Hindlimb muscle (tissue), 1 donor: Measurements from ENCODE around the gene FUBP1. TPM values are rescaled to one million over a fixed set of nuclear protein-coding genes. Genes with fewer than 3 reads are reported as not detected.
"Not testable (repeated sequence)": the region's sequence is repeated elsewhere in the genome, so short reads cannot be mapped to it uniquely, and the experiment has no call there.

Source experiments
- DNase-seq: peaks from one replicate; pipeline ENCODE4 v3.0.0-alpha.2; 2013
- polyA plus RNA-seq: library from polyadenylated mRNA; unstranded; fragments of 120-200 nt; gene quantifications from one replicate; pipeline ENCODE4 v1.2.1, GENCODE V29; 2013; ENCODE audit not compliant: insufficient read length

Gene FUBP1, protein sequence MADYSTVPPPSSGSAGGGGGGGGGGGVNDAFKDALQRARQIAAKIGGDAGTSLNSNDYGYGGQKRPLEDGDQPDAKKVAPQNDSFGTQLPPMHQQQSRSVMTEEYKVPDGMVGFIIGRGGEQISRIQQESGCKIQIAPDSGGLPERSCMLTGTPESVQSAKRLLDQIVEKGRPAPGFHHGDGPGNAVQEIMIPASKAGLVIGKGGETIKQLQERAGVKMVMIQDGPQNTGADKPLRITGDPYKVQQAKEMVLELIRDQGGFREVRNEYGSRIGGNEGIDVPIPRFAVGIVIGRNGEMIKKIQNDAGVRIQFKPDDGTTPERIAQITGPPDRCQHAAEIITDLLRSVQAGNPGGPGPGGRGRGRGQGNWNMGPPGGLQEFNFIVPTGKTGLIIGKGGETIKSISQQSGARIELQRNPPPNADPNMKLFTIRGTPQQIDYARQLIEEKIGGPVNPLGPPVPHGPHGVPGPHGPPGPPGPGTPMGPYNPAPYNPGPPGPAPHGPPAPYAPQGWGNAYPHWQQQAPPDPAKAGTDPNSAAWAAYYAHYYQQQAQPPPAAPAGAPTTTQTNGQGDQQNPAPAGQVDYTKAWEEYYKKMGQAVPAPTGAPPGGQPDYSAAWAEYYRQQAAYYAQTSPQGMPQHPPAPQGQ
- polyA plus RNA-seq: 166 TPM

DNA sequence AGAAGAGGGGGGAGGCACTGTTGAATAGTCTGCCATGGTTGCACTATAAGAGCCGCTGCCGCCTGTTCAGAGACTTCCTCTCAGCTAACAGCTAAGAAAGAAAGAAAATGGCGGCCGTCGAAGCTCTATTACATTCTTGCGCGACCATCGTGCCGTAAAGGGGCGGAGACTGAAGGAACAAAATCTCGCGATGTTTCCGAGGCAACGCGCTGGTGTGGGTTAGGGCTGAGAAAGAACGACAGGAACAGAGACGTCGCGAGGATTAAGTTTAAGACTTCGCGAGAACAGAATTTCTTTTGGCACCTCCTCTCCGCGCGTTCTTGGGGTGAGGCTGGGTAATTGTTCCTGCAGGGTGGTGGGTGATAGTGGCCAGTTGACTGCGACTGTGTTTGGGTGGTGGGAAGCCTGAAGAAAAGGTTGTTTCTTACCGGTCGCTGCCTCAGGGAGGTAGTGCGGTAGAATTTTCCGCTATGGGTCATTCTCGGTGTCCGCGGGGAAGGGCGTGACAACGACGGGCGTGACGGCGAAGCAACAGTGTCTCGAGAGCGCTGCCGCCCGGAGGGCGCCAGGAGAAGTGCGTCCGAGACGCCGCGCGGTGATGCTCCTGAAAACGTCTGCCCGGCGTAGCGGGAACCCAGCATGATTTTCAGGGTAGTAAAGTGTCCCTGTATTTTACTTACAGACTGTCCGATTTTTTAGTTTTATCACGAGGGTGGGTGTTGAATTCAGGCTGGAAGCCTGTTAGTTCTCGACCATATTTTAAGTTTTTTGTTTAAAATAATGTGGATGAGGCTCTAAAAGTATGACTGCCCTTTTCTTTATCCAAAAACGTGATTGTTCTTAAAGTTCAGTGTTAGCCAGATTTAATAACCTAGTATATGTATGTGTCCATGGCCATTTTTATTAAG lies at the start of gene FUBP1:
TSS of gene FUBP1 (minus strand) at position 104 of the 908 bp plus-strand sequence. CDS start at position 36, 68 bp downstream.
- DNase-seq: peak; percentile 99

DNA sequence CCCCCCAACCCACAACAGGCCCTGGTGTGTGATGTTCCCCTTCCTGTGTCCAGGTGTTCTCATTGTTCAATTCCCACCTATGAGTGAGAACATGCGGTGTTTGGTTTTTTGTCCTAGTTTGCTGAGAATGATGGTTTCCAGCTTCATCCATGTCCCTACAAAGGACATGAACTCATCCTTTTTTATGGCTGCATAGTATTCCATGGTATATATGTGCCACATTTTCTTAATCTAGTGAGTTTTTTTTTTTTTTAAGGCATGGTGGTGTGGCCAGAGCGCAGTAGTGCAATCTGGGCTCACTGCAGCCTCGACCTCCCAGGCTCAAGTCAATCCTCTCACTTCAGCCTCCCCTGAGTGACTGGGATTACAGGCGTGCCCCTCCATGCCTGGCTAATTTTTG lies 42.3 kb upstream of the FUBP1 start:
- DNase-seq: not testable (repeated sequence)

DNA sequence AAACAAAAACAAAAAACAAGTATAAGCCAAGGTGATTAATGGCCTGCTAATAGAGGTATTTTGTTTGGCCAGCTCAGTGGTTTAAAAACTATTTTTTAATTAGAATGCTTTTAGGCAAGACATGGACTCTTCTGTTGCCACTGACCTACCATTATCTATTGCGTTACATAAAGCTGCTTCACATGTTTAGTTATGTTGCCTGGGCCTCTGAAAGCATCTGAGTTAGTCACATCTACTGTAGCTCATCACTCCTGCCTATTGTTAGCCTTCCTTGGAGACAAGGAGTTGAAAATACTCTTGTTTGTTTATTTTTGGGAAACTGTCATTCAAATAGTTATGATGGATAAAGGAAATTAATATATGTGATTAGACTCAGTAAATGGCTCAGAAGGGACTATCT lies 40.2 kb upstream of the FUBP1 start:
- no peak for DNase-seq

DNA sequence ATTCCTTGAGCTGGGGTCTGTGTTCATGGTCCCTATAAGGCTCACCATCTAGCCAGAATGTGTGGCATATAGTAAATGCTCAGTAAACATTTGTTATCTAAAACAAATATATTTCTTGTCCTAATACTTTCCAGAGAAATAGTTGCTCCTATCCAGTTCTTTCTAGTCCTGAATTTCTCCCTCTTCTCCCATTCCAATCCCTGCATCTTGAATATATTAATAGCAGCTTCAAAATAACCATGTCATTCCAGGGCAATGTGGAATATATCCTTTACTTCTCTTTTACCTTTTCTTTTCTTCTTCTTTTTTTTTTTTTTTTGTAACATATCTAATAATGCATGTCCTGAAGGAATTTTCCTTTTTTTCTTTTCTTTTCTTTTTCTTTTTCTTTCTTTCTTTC lies 36.3 kb upstream of the FUBP1 start:
- DNase-seq: no peak

DNA sequence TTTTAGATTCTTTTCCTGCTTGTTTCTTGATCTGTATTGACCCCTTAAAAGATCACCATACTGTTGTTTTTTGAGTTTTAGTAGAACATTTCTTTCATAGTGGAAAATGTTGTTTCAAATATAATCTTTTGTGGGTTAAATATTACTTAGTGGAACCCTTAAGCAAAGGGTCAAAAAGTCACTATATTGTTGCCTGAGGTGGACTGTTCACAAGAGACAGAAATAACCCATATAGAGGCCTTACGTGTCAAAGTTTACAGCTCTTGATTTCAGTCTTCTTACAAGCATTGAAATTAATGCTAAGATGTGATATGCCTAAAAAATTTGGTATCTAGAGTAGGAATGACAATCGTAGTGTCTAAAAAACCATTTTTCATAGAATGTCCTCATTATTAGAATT lies 32.2 kb upstream of the FUBP1 start:
- DNase-seq: no peak

DNA sequence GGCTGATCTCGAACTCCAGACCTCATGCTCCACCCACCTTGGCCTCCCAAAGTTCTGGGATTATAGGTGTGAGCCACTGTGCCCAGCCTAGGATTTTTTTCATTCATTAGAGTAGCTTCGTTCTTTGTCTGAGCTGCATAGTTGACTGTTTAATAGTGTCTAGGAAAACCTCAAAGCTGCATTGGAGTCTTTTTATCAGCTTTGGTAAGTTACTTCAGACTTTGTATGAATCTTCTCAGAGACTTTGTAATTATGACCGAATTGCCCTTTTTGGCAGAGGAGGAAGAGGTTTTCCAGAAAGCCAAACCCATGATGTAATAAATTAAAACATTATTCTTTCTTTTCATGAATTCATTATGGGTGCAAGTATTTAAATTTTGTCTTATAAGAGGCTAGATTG lies 31.0 kb upstream of the FUBP1 start:
- no peak for DNase-seq

DNA sequence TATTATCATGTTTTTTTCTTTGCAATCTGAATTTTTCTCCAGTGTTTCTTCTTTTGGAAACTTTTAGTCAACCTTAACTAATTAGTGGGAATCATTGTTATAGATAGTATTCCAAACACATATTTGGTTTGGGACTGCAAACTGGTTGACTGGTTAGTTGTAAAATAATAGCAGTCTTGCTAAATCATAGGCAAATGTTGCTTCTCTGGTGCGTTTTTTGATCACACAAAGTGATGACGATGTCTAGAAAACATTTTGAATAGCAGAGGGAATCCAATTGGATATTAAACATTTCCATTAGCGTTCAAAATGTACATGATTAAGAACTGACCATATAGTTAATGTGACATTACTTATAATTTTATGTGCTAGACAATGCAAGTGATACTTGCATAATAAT lies 30.4 kb upstream of the FUBP1 start:
- no peak for DNase-seq

DNA sequence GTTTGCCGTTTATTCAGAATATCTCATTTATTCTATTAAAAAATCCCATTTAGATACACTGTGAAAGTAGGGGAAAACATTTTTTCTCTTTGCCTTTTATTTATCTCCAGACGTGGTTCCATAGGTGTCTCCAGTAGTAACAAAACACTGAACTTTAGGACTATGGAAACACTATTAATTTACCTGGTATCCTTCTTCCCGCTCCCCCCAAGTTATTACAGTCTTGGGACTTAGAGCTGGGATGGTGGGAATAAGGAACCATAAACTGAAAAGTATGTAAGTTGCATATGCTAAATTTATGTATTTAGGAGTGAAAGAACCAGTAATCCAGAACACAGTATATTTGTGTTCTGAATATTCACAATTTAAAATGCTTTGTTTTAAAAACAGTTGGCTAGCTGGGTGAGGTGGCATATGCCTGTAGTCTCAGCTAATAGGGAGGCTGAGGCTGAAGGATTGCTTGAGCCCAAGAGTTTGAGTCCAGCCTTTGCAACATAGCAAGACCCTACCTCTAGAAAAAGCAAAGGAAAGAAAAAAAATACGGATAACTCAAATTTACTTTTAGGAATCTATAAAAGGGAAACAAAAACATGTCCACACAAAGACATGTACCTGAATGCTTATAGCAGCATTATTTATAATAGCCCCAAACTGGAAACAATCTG lies 28.9 kb upstream of the FUBP1 start:
- DNase-seq: no peak

DNA sequence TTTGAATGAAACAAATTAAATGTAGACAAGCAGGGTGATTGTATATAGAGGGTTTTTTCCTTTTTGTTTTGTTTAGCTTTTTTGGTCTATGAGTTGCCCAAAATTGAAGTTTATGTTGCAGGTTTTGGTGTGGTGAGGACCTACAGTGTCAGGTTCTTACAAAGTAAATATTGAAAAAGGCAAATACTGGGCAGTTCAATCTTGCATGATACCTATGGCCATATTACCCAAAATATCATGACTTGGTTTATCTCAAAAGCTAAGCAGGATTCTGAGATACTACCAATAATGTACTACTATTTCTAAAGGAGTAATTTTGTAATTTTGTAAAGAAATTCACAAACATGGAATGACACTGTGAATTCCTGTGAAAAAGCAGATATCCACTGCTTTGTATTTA lies 27.6 kb upstream of the FUBP1 start:
- DNase-seq: no peak

DNA sequence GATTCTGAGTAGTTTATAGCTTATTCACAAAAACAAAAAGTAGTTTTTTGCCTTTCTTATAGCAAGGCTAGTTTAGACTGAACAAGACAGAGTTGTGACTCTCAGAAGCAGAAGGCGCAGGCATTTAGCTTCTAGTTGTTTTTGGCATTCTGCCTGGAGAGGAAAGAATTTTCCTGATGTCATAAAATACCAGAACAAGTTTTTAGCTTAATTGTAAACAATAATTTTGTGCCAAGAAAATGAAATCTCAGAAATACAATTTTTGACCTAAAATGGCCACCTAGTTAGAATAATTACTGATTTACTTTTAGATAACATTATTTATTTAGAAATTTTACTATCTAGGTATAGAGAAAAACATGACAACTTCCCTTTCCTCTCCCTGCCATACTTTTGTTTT lies 26.9 kb upstream of the FUBP1 start:
- DNase-seq: peak; percentile 85

DNA sequence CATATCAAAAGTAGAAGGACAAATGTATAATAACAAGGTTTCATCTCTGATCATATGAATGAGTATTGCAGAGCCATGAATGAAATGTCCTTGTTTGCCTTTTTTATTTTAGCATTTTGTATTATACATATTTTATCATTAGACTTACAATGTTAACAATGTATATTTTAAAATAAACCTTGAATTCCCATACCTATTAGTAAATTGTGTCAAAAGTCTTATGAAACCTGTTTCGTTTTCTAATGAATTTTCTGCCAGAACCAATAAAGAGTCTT lies 26.5 kb upstream of the FUBP1 start:
- no peak for DNase-seq

DNA sequence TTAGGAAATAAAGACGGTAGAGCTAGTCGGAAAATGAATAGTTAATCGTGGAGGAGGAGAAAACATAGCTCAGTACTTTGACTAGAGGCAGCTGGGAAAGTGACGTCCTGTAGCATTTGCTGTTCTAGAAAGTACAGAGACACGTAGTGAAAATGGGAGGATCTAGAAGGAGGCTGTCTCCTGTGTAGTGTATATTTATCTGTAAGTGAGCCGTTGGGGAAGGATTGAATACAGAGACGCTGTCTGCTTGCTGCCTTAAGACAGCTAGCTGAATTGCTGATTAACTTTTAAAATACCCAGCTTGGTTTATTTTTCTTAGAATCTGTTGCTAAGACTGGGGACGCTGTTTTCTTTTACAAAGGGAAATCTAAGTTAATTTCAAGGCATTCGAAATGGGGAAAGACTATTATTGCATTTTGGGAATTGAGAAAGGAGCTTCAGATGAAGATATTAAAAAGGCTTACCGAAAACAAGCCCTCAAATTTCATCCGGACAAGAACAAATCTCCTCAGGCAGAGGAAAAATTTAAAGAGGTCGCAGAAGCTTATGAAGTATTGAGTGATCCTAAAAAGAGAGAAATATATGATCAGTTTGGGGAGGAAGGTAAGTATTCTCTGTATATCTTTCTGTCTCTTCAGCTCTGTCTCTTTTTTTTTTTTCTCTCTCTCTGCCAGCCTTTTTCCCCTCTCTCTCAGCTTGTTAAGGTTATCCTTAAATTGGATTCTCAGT lies 26.0 kb upstream of the FUBP1 start, which contains the start of gene DNAJB4:
TSS of gene DNAJB4 (plus strand) at position 221 of the 729 bp plus-strand sequence. CDS start at position 393, 172 bp downstream.
- DNase-seq: peak; percentile 95

DNA sequence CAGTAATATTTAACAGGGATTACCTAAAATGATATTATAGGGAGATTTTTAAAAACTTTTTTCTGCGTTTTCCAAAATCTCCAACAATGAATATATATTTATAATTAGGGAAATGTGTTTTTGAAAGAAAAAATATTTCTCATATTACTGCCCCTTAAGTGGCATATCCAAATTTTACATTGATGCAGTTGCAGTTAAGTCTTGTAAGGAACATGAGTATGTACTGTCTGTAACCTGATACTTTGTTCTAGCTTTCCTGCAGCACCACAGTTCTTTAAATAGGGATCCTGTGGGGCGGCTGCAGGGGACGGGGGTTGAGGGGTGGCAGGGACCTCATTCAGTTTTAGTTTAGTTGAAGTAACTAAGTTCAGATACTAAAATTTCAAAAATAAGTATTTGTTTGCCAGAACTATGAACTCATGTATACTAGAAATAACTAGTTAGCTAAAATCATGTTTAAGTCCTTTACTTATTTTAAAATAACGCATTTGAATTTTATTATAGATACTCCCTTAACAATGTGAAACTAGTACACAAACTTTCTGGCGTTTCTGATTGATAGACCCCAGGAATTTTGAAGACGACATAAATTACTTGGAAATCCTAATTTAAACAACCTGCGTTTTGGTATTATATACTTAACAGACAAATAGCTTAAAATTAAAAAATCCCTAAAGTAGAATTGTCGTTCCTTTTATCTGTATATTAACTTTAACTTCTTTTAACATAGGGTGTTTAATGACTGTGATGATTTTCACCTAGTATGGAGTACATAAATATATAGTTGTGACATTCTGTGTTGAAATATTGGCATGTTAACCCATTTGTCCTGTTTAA lies 25.2 kb upstream of the FUBP1 start:
- DNase-seq: peak; percentile 59

DNA sequence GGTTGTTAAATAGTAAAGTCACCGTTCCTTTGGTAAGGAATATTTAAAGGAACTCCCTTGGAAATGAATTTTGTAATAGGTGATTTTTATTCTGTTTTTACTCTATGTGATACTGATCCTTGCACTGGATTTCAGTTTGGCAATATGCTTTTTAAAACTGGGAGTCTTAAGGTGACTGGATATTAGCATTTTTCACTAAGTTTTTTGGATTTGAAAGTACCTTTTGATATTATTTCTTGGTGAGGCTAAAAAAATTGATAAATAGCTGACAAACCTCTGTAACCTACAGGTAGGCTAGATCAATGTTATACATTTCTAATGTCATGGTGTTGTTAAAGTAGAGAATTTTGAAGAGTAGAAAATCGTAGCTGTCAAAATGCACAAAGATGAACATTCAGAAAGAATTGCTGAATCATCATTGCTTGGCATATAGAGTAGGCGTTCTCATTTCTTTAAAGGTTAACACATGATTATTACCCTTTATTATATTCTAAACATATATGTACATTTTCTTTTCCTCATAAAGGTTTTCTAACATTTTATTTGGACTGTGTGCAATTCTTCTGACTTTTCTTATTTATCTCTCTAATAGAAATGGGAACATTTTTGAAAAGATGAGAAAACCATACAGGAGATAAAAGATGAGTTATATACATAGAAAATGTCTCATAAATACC lies 24.3 kb upstream of the FUBP1 start:
- no peak for DNase-seq

DNA sequence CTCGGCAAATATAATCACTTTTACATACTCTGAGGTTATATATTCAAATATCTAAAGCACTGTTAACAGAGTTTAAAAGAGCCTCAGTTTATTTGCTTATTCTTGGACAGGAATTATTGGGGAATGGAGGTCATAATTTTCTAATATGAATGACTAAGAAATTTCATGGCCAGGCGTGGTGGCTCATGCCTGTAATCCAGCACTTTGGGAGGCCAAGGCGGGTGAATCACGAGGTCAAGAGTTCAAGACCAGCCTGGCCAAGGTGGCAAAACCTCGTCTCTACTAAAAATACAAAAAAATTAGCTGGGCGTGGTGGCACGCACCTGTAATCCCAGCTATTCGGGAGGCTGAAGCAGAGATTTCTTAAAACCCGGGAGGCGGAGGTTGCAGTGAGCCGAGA lies 21.7 kb upstream of the FUBP1 start:
- DNase-seq: not testable (repeated sequence)

DNA sequence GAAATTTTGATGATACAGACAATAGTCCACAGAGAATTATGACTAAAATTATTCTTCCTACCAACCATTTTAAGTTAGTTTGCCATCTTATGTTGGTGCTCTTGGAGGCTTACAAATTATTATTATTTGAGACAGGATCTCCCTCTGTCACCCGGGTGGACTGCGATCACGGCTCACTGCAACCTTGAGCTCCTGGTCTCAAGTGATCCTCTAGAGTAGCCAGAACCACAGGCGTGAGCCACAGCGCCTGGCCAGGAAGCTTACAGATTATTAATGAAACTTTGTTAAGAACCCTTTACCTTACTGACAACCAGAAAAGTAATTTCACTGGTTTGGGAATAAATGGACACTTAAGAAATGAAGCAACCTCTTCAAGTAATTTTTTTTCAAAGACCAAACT lies 17.9 kb upstream of the FUBP1 start:
- no peak for DNase-seq

DNA sequence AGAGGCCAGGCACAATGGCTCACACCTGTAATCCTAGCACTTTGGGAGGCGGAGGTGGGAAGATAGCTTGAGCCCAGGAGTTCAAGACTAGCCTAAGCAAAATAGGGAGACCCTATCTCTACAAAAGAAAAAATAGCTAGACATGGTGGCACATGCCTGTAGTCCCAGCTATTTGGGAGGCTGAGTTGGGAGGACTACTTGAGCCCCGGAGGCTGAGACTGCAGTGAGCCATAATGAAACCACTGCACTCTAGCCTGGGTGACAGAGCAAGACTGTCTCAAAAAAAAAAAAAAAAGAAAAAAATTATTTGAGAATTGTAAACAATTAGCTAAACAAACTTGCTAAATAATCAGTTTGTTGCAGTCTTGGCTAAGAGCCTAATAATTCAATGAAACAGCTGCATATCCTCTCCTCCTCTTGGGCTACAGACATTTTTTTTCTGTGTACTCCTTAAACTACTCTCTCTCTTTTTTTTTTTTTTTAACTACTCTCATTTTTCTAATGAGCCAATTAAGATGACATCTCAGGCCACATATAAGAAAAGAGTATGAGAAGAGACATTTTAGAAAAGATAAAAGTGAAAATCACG lies 15.3 kb upstream of the FUBP1 start:
- DNase-seq: no peak

DNA sequence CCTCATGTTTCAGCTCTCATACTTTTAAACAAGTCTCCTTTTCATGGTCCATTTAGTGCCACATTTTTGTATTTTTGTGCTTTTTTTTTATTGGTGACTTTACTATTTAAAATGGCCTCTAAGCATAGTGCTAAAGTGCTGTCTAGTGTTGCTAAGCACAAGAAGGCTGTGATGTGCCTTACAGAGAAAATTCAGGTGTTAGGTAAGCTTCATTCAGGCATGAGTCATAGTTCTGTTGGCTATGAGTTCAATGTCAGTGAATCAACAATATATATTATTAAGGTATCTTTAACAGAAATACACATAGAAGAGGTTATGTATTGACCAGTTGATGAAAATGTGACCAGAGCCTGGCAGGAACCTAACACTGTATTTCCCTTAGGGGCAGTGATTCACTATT lies 12.8 kb upstream of the FUBP1 start:
- DNase-seq: no peak

DNA sequence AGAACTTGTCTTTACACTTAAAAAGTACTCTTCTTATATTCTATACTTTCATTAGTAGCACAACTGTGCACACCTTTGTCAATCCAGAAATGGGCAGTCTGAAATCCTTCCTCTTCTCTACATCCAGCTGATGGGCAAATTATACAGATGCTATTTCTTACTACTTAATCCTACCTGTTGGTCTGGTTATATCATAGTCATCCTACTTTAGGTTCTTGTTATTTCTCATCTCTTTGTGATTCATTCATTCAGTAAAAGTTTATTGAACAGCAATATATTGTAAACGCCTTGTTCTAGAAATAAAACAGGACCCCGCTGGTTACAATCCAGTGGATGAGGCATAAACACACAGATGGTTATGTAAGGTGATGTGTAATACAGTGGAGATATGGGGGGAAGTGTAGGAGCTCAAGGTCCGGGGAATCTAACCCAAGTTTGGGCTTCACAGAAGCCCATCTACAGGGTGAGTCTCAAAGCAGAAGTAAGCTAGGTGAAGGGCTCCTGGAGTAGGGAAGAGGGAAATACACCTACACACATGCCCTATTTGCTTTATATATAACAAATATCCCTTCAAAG lies 11.8 kb upstream of the FUBP1 start:
- DNase-seq: no peak

DNA sequence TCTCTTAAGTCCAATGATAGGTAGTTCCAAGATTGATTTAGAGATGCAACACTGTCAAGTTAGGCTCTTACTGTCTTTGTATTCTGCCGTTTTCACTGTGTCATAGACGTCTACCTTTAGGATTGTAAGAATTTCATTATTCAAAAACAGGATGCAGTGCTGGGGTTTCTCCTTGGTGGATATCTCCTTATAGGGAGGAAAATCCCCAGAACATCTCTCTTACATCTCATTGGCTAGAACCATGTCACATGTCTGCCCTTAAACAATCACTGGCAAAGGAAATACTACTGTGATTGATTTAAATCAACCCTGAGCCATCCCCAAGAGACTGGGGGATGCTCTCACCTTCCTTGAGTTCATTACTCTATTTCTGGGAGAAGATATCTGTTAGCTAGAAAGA lies 10.9 kb upstream of the FUBP1 start:
- DNase-seq: no peak
